Nucleus accumbens (tissue), 56 donors: ENCODE measurements around the gene AKT1S1.
A peak's percentile ranks its signal among the peaks of the same experiment; 100 is the strongest.
"Not testable (repeated sequence)": the region's sequence is repeated elsewhere in the genome, so short reads cannot be mapped to it uniquely, and the experiment has no call there.

Experiments
- DNase-seq, 56 donors: peaks; one replicate each; lab custom pipeline; 2025; lab: John Stamatoyannopoulos, UW

AKT1S1 gene

GRCh38 chr19:49877020-49877878 is at the start of gene AKT1S1, which contains the start of gene TBC1D17:
AKT1S1 (minus strand) TSS chr19:49877355; CDS start chr19:49873295, 4,060 bp downstream.
TBC1D17 (plus strand) TSS chr19:49877702; CDS start chr19:49877724, 22 bp downstream.
- DNase-seq: peak; percentile 92 to 100 (median 99)

- DNase-seq: no peak
Measured at GRCh38 chr19:49926515-49926914, 49.4 kb upstream of the AKT1S1 start.

GRCh38 chr19:49925486-49925885 is 48.3 kb upstream of the AKT1S1 start:
- no peak for DNase-seq

GRCh38 chr19:49924881-49925210 is 47.7 kb upstream of the AKT1S1 start:
- DNase-seq: not testable (repeated sequence)

GRCh38 chr19:49924004-49924880 is 47.1 kb upstream of the AKT1S1 start:
- no peak for DNase-seq

GRCh38 chr19:49923055-49924003 is 46.2 kb upstream of the AKT1S1 start:
- DNase-seq: peak in 2 of 56 donors; percentile 22 to 37

- no peak for DNase-seq
Measured at GRCh38 chr19:49921871-49922795, 45.0 kb upstream of the AKT1S1 start.

GRCh38 chr19:49920624-49921363 is 43.6 kb upstream of the AKT1S1 start:
- peak in 8 of 56 donors; percentile 4 to 49 (median 17) for DNase-seq

GRCh38 chr19:49918089-49918488 is 40.9 kb upstream of the AKT1S1 start:
- DNase-seq: no peak

GRCh38 chr19:49916839-49917733 is 39.9 kb upstream of the AKT1S1 start:
- DNase-seq: peak in 4 of 56 donors; percentile 12 to 38 (median 29)

GRCh38 chr19:49915271-49915670 is 38.1 kb upstream of the AKT1S1 start:
- DNase-seq: no peak

GRCh38 chr19:49913720-49914119 is 36.6 kb upstream of the AKT1S1 start:
- no peak for DNase-seq

- DNase-seq: no peak
Measured at GRCh38 chr19:49912965-49913685, 36.0 kb upstream of the AKT1S1 start.

- DNase-seq: peak in 11 of 56 donors; percentile 8 to 33 (median 17)
Measured at GRCh38 chr19:49911381-49912145, 34.4 kb upstream of the AKT1S1 start.

GRCh38 chr19:49910179-49910578 is 33.0 kb upstream of the AKT1S1 start:
- no peak for DNase-seq
